Measurements from ENCODE around the gene FOXC2.

The FOXC2 gene

DNA sequence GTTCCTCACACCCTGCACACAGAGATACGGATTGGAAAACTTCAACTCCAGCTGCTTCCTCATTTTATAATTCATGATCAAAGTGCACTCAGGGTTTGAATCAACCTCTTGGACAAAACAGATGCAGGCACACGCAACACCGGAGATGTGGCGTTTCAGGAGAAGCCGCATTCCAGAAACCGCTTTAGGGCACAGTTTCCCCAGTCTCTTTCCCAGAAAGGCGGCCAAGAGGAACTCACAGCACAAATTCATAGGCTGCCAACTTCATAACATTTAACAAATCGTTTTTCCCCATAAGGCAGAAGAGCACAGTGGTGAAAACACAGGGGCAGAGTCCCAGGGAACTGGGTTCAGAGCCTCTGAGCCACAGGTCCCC lies 20.0 kb upstream of the FOXC2 start:
- H3K4me3 ChIP-seq (ENCODE audit: low read length in 2 of 2) = no peak overlapping the region
- H3K9me3 ChIP-seq (ENCODE audit: control insufficient read depth in 2 of 2, low read length in 2 of 2) = no peaks in the 10 kb centered on the region
- H3K27ac ChIP-seq (ENCODE audit: low read length) = no peak overlapping the region
- peaks cover 44 to 53% of the 10 kb centered on the region in 2 donors for H3K36me3 ChIP-seq (ENCODE audit: control insufficient read depth in 2 of 2, insufficient read depth in 2 of 2, low read length in 2 of 2)
- no peaks in the 10 kb centered on the region for H3K27me3 ChIP-seq (ENCODE audit: control insufficient read depth in 1 of 2, insufficient read depth in 2 of 2, low read length in 2 of 2)
- H3K9ac ChIP-seq (ENCODE audit: low read length in 2 of 2) = no peak overlapping the region
- H3K4me1 ChIP-seq (ENCODE audit: control insufficient read depth, insufficient read depth, low read length) = no peaks in the 10 kb centered on the region

DNA sequence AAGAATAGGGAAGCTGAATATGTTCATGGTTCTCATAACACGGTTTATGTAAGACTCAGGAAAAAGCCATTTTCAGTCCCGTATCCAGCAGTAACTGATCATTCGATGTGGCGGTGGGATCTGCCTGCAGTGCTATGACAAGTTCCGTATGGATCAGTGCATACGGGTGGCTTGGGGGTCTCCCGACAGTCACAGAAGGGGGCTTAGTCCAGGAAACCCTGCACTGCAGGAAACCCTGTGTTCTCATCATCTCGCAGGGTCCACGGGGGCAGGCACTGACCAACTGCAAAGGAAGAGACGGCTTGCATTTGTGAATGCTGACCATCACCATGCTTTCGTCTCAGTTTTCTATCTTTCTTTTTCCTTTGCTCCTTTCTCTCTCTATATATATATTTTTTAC lies 19.3 kb upstream of the FOXC2 start:
- Histone ChIP-seq H3K9me3 (ENCODE audit: control insufficient read depth in 2 of 2, low read length in 2 of 2) (no peaks in the 10 kb centered on the region), H3K9ac (ENCODE audit: low read length in 2 of 2) (no peak overlapping the region), H3K4me3 (ENCODE audit: low read length in 2 of 2) (no peak overlapping the region), H3K36me3 (ENCODE audit: control insufficient read depth in 2 of 2, insufficient read depth in 2 of 2, low read length in 2 of 2) (peaks cover 44 to 48% of the 10 kb centered on the region in 2 donors), H3K27ac (ENCODE audit: low read length) (no peak overlapping the region), H3K4me1 (ENCODE audit: control insufficient read depth, insufficient read depth, low read length) (no peaks in the 10 kb centered on the region), H3K27me3 (ENCODE audit: control insufficient read depth in 1 of 2, insufficient read depth in 2 of 2, low read length in 2 of 2) (no peaks in the 10 kb centered on the region)

DNA sequence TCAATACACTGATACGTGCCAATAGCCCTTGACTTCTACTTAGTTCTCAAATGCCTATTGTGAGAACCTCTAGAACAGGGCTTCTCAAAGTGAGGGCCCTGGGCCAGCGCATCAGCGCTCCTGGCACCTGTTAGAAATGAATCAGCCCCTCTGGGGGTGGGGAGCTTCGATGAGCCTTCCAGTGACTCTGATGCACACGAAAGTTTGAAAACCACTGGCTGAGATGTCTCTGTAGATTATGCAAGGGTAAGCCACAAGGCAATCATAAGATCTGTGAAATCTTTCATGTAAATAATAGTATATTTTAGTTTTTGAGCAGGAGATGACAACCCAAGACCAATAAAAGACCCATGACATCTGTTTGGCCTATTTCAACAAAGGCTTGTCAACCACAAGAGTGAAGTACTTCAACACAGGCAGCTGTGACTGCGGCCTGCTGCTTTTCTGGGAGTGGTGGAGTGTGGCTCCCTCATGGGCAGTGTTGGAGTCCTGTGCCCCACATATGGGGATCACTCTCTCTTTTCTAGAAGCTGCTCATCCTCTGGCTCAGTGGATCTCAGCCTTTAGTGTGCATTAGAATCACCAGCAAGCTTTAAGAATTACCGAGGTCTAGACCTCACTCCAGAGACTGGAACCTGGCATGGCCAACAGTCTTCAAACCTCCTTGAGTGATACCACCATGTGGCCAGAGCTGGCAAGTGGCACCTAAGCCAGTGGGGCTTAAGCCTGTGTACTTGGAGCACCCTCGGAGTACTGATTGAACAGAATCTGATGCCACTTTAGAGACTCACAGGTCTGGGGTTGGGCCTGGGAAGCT lies 17.3 kb upstream of the FOXC2 start:
- H3K36me3 ChIP-seq (ENCODE audit: control insufficient read depth in 2 of 2, insufficient read depth in 2 of 2, low read length in 2 of 2) = peaks cover 42 to 44% of the 10 kb centered on the region in 2 donors
- no peaks in the 10 kb centered on the region for H3K9me3 ChIP-seq (ENCODE audit: control insufficient read depth in 2 of 2, low read length in 2 of 2)
- no peak overlapping the region for H3K4me3 ChIP-seq (ENCODE audit: low read length in 2 of 2)
- no peaks in the 10 kb centered on the region for H3K27me3 ChIP-seq (ENCODE audit: control insufficient read depth in 1 of 2, insufficient read depth in 2 of 2, low read length in 2 of 2)
- peaks cover 7% of the 10 kb centered on the region for H3K4me1 ChIP-seq (ENCODE audit: control insufficient read depth, insufficient read depth, low read length)
- H3K27ac ChIP-seq (ENCODE audit: low read length) = no peak overlapping the region
- no peak overlapping the region for H3K9ac ChIP-seq (ENCODE audit: low read length in 2 of 2)

DNA sequence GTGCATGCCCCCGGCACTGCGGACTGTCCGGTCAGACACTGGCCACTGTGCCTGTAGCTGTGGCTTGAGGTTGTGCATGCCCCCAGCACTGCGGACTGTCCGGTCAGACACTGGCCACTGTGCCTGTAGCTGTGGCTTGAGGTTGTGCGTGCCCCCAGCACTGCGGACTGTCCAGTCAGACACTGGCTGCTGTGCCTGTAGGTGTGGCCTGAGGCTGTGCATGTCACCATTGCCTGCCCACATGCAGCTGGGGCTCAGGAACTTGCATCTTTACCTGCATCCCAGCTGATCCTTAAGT lies 16.8 kb upstream of the FOXC2 start:
- H3K9me3 ChIP-seq (ENCODE audit: control insufficient read depth in 2 of 2, low read length in 2 of 2) = no peaks in the 10 kb centered on the region
- no peak overlapping the region for H3K4me3 ChIP-seq (ENCODE audit: low read length in 2 of 2)
- no peak overlapping the region for H3K9ac ChIP-seq (ENCODE audit: low read length in 2 of 2)
- H3K27me3 ChIP-seq (ENCODE audit: control insufficient read depth in 1 of 2, insufficient read depth in 2 of 2, low read length in 2 of 2) = no peaks in the 10 kb centered on the region
- no peak overlapping the region for H3K27ac ChIP-seq (ENCODE audit: low read length)
- H3K4me1 ChIP-seq (ENCODE audit: control insufficient read depth, insufficient read depth, low read length) = peaks cover 9% of the 10 kb centered on the region
- peaks cover 40 to 44% of the 10 kb centered on the region in 2 donors for H3K36me3 ChIP-seq (ENCODE audit: control insufficient read depth in 2 of 2, insufficient read depth in 2 of 2, low read length in 2 of 2)

DNA sequence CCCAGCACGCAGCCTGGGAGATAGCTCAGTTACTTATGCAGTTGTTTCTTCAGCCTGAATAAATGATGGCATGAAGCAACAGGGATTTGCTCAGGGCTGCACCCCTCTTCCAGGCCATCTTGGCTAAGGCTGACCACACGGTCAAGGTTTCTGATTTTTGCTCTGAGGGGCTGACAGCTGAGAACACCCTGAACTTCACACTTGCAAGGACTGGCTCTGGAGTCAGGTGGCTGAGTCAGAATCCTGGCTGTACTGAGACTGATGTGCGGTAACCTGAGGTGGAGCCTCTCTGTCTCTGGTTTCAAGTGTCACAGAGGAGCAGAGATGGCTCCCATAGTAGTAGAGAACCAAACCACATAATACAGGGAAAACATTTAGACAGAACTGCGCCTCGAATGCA lies 16.3 kb upstream of the FOXC2 start:
- H3K4me1 ChIP-seq (ENCODE audit: control insufficient read depth, insufficient read depth, low read length) = peaks cover 9% of the 10 kb centered on the region
- H3K27me3 ChIP-seq (ENCODE audit: control insufficient read depth in 1 of 2, insufficient read depth in 2 of 2, low read length in 2 of 2) = no peaks in the 10 kb centered on the region
- H3K9ac ChIP-seq (ENCODE audit: low read length in 2 of 2) = no peak overlapping the region
- no peak overlapping the region for H3K27ac ChIP-seq (ENCODE audit: low read length)
- H3K36me3 ChIP-seq (ENCODE audit: control insufficient read depth in 2 of 2, insufficient read depth in 2 of 2, low read length in 2 of 2) = peaks cover 40 to 44% of the 10 kb centered on the region in 2 donors
- H3K9me3 ChIP-seq (ENCODE audit: control insufficient read depth in 2 of 2, low read length in 2 of 2) = no peaks in the 10 kb centered on the region
- no peak overlapping the region for H3K4me3 ChIP-seq (ENCODE audit: low read length in 2 of 2)

DNA sequence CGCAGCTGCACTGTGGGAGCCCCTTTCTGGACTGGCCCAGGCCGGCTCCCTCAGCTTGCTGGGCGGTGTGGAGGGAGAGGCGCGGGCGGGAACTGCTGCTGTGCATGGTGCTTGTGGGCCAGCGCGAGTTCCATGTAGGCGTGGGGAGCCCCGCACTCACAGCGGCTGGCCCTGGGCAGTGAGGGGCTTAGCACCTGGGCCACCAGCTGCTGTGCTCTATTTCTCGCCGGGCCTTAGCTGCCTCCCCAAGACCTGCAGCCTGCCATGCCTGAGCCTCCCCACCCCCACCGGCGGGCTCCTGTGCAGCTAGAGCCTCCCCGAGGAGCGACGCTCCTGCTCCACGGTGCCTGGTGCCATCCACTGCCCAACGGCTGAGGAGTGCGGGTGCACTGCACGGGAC lies 13.3 kb upstream of the FOXC2 start:
- H3K4me1 ChIP-seq (ENCODE audit: control insufficient read depth, insufficient read depth, low read length) = peaks cover 15% of the 10 kb centered on the region
- H3K4me3 ChIP-seq (ENCODE audit: low read length in 2 of 2) = no peak overlapping the region
- no peak overlapping the region for H3K27ac ChIP-seq (ENCODE audit: low read length)
- peaks cover 0 to 3% of the 10 kb centered on the region in 2 donors for H3K27me3 ChIP-seq (ENCODE audit: control insufficient read depth in 1 of 2, insufficient read depth in 2 of 2, low read length in 2 of 2)
- no peak overlapping the region for H3K9ac ChIP-seq (ENCODE audit: low read length in 2 of 2)
- H3K9me3 ChIP-seq (ENCODE audit: control insufficient read depth in 2 of 2, low read length in 2 of 2) = no peaks in the 10 kb centered on the region
- peaks cover 19 to 22% of the 10 kb centered on the region in 2 donors for H3K36me3 ChIP-seq (ENCODE audit: control insufficient read depth in 2 of 2, insufficient read depth in 2 of 2, low read length in 2 of 2)

DNA sequence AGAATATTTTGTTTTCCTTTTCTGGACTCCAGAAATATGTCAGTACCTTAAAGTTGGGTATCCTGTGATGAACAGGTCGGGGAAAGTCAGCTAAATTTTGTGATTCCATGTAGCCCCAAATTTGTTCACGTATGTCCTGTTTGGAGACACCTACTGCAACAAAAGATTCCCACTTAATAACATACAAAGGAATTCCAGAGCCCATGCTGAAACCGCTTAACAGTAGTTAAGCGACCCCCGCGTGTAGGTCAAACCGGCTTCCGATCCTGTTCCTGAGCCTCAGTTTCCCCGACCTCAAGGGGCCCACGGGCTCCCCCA lies 12.1 kb upstream of the FOXC2 start:
- Histone ChIP-seq H3K27ac (ENCODE audit: low read length) (peak overlapping the region; percentile 82), H3K36me3 (ENCODE audit: control insufficient read depth in 2 of 2, insufficient read depth in 2 of 2, low read length in 2 of 2) (peaks cover 11 to 21% of the 10 kb centered on the region in 2 donors), H3K27me3 (ENCODE audit: control insufficient read depth in 1 of 2, insufficient read depth in 2 of 2, low read length in 2 of 2) (peaks cover 0 to 3% of the 10 kb centered on the region in 2 donors), H3K9ac (ENCODE audit: low read length in 2 of 2) (peak overlapping the region; percentile 85 to 95), H3K9me3 (ENCODE audit: control insufficient read depth in 2 of 2, low read length in 2 of 2) (no peaks in the 10 kb centered on the region), H3K4me3 (ENCODE audit: low read length in 2 of 2) (peak overlapping the region; percentile 95 to 96), H3K4me1 (ENCODE audit: control insufficient read depth, insufficient read depth, low read length) (peaks cover 15% of the 10 kb centered on the region)

DNA sequence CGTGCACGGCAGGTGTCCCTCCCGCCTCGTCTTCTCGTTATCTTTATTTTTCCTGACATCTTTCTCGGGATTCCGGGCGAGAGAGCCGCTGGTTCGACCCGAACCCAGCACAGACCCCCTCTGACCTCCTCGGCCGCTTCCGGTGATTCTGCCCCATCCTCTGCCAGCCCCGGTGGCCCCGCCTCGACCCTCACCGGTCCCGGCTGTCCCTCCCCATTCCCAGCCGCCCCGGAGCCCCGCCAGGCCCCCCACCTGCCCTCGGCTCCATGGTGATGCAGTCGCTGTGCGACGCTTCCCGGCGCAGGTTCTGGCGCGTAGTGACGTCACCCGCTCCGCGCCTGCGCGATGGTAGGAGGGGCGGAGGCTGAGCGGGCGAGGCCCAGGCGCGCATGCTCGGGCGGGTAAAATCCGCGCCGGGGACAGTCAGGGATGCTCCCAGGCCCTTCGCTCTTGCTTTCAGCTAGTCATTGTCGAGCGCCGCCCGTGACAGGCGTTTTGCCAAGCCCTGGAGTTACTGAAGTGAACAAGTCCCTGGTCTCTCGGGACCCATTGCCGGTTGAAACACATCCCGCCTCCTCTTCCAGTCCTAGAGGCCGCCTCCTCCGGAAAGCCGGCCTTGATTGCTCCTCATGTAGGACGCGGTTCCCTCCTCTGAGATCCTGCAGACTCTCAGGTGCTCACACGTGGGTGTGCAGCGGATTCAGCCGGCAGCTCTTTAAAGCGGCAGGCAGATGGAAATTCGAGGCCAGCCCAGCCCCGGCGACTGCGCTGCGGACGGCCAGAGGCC lies 11.5 kb upstream of the FOXC2 start, which contains the start of gene MTHFSD:
Gene MTHFSD (minus strand): TSS at position 319 of the 787 bp plus-strand sequence. CDS start 51 bp downstream, at position 268.
- peak within 1 kb of the TSS; percentile 95 to 96 for H3K4me3 ChIP-seq (ENCODE audit: low read length in 2 of 2)

DNA sequence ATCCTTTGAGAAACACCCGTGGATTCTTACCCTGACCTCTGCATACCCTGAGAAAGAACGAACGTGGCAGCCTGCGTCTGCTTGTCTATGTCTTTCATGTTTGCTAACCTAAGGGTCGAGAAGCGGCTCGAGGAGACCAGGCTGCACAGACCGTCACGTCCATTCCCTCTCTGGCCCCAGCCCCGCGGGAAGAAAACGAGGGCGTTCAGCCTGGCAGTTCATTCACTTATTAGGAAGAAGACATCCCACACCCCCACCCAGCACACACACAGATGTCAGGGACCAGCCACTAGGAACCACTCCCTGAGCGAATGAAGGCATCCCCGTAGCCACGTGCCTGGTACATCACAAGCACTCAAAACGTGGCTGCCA lies 10.9 kb upstream of the FOXC2 start:
- Histone ChIP-seq H3K4me3 (ENCODE audit: low read length in 2 of 2) (peak overlapping the region; percentile 95 to 96), H3K36me3 (ENCODE audit: control insufficient read depth in 2 of 2, insufficient read depth in 2 of 2, low read length in 2 of 2) (peaks cover 2 to 10% of the 10 kb centered on the region in 2 donors), H3K4me1 (ENCODE audit: control insufficient read depth, insufficient read depth, low read length) (peaks cover 15% of the 10 kb centered on the region), H3K27ac (ENCODE audit: low read length) (peak overlapping the region; percentile 82), H3K27me3 (ENCODE audit: control insufficient read depth in 1 of 2, insufficient read depth in 2 of 2, low read length in 2 of 2) (peaks cover 5 to 8% of the 10 kb centered on the region in 2 donors), H3K9me3 (ENCODE audit: control insufficient read depth in 2 of 2, low read length in 2 of 2) (no peaks in the 10 kb centered on the region), H3K9ac (ENCODE audit: low read length in 2 of 2) (peak overlapping the region; percentile 85 to 89)

More for the DNA sequence above, 11.5 kb upstream of the FOXC2 start, which contains the start of gene MTHFSD:
- Histone ChIP-seq H3K4me1 (ENCODE audit: control insufficient read depth, insufficient read depth, low read length) (peaks cover 15% of the 10 kb centered on the region), H3K27ac (ENCODE audit: low read length) (peak within 1 kb of the TSS; percentile 82), H3K9me3 (ENCODE audit: control insufficient read depth in 2 of 2, low read length in 2 of 2) (no peaks in the 10 kb centered on the region), H3K27me3 (ENCODE audit: control insufficient read depth in 1 of 2, insufficient read depth in 2 of 2, low read length in 2 of 2) (peaks cover 3 to 6% of the 10 kb centered on the region in 2 donors), H3K9ac (ENCODE audit: low read length in 2 of 2) (peak within 1 kb of the TSS; percentile 85 to 95), H3K36me3 (ENCODE audit: control insufficient read depth in 2 of 2, insufficient read depth in 2 of 2, low read length in 2 of 2) (peaks cover 6 to 15% of the 10 kb centered on the region in 2 donors)

DNA sequence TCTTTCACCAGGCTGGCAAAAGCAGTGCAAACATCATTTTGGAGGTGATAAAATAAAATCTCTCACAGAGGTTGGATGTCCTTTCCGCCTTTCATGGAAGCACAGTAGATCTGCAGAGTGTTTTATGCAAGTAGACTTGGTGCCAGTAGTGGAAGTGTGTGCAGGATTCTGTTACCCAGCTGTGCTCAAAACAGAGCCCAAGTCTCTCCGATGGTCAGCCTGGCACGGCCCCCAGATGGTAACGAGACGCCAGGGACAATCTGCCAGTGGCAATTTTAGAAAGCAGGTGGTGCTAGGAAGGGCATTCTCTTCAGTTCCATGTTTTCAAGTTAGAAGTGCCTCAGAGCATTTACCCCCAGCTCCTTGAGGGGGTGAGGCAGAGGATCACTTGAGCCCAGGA lies 10.1 kb upstream of the FOXC2 start:
- no peak overlapping the region for H3K27ac ChIP-seq (ENCODE audit: low read length)
- peaks cover 12 to 14% of the 10 kb centered on the region in 2 donors for H3K27me3 ChIP-seq (ENCODE audit: control insufficient read depth in 1 of 2, insufficient read depth in 2 of 2, low read length in 2 of 2)
- H3K9me3 ChIP-seq (ENCODE audit: control insufficient read depth in 2 of 2, low read length in 2 of 2) = no peaks in the 10 kb centered on the region
- H3K4me3 ChIP-seq (ENCODE audit: low read length in 2 of 2) = no peak overlapping the region
- H3K4me1 ChIP-seq (ENCODE audit: control insufficient read depth, insufficient read depth, low read length) = peaks cover 15% of the 10 kb centered on the region
- H3K36me3 ChIP-seq (ENCODE audit: control insufficient read depth in 2 of 2, insufficient read depth in 2 of 2, low read length in 2 of 2) = peaks cover under 1 to 5% of the 10 kb centered on the region in 2 donors
- no peak overlapping the region for H3K9ac ChIP-seq (ENCODE audit: low read length in 2 of 2)

DNA sequence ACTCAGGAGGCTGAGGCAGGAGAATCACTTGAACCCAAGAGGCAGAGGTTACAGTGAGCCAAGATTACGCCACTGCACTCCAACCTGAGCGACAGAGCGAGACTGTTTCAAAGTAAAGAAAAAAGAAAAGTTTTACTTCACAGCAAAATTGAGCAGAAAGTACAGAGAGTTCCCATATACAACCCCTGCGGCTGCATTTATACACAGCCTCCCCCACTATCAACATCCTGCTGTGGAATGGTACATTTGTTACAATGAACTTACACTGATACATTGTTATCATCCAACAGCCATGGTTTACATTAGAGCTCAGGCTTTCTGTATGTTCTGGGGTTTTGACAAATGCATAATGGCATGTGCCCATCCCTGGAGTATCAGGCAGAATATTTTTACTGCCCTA lies 9.0 kb upstream of the FOXC2 start:
- Histone ChIP-seq H3K36me3 (ENCODE audit: control insufficient read depth in 2 of 2, insufficient read depth in 2 of 2, low read length in 2 of 2) (no peaks in the 10 kb centered on the region), H3K4me3 (ENCODE audit: low read length in 2 of 2) (no peak overlapping the region), H3K4me1 (ENCODE audit: control insufficient read depth, insufficient read depth, low read length) (peaks cover 15% of the 10 kb centered on the region), H3K9me3 (ENCODE audit: control insufficient read depth in 2 of 2, low read length in 2 of 2) (no peaks in the 10 kb centered on the region), H3K27me3 (ENCODE audit: control insufficient read depth in 1 of 2, insufficient read depth in 2 of 2, low read length in 2 of 2) (peaks cover 14% of the 10 kb centered on the region in 2 donors), H3K9ac (ENCODE audit: low read length in 2 of 2) (no peak overlapping the region), H3K27ac (ENCODE audit: low read length) (no peak overlapping the region)

All from stomach smooth muscle (tissue), 2 donors.